HFFc6 (cell line): Measurements from ENCODE around the gene CDHR1. TPM values are rescaled to one million over a fixed set of nuclear protein-coding genes. Genes with fewer than 3 reads are reported as not detected.

ENCODE experiments used
- DNase-seq: peaks from one replicate; pipeline ENCODE4 v3.0.0-alpha.2; 2018
- H3K27ac Mint-ChIP-seq: 2 replicates; pipeline ENCODE4 v1.8.0; 2020; ENCODE audit warnings: mild to moderate bottlenecking, mixed read lengths
- H3K27me3 Mint-ChIP-seq: 2 replicates; pipeline ENCODE4 v1.8.0; 2021; ENCODE audit warnings: mild to moderate bottlenecking, moderate library complexity, mixed read lengths; ENCODE audit not compliant: insufficient read depth
- H3K36me3 Mint-ChIP-seq: 2 replicates; pipeline ENCODE4 v1.8.0; 2021; ENCODE audit warnings: low read depth, mixed read lengths
- H3K4me1 Mint-ChIP-seq: 2 replicates; pipeline ENCODE4 v1.8.0; 2020; ENCODE audit warnings: low read depth, mixed read lengths
- H3K4me3 Mint-ChIP-seq: 2 replicates; pipeline ENCODE4 v1.8.0; 2020; ENCODE audit warnings: mild to moderate bottlenecking, moderate library complexity, mixed read lengths
- H3K9me3 Mint-ChIP-seq: 2 replicates; pipeline ENCODE4 v1.8.0; 2020; ENCODE audit warnings: mild to moderate bottlenecking, mixed read lengths
- CTCF ChIP-seq: fragments of 200-600 bp; sonication (generic); IDR thresholded peaks from 2 replicates; pipeline ENCODE4 v1.5.0; 2021; ENCODE audit warnings: antibody characterized with exemption, mild to moderate bottlenecking
- total RNA-seq, 6 experiments: library from RNA; stranded (reverse); fragmentation: NEBNext Ultra II Directional; extraction: Animal tissue kit (Norgen Biotek cat#: 25700); gene quantifications; 2 replicates in 1 of 6; 3 replicates in 5 of 6; pipeline ENCODE4 v1.2.3, GENCODE V29; 2021

The CDHR1 gene
- total RNA-seq, 6 experiments from 2014 or later: not detected

- Mint-ChIP-seq H3K27me3 (peaks cover 3% of the 10 kb centered on the region), H3K4me1 (no peaks in the 10 kb centered on the region), H3K36me3 (no peaks in the 10 kb centered on the region), H3K4me3 (no peak within 1 kb of the TSS), H3K27ac (no peak within 1 kb of the TSS), H3K9me3 (no peaks in the 10 kb centered on the region)
- TF ChIP-seq CTCF: no peak
- no peak for DNase-seq
Measured at GRCh38 chr10:84225427-84226173, 31.3 kb downstream of the CDHR1 start, which contains the start of gene LRIT2. TSS of gene LRIT2 (minus strand) at chr10:84225544. CDS start at chr10:84225520, 24 bp downstream.

- Mint-ChIP-seq H3K36me3 (no peaks in the 10 kb centered on the region), H3K27ac (no peak overlapping the region), H3K9me3 (no peaks in the 10 kb centered on the region), H3K4me1 (no peaks in the 10 kb centered on the region), H3K27me3 (peaks cover 3% of the 10 kb centered on the region), H3K4me3 (no peak overlapping the region)
- no peak for TF ChIP-seq CTCF
- DNase-seq: no peak
Measured at GRCh38 chr10:84226616-84227015, 32.3 kb downstream of the CDHR1 start.

DNA sequence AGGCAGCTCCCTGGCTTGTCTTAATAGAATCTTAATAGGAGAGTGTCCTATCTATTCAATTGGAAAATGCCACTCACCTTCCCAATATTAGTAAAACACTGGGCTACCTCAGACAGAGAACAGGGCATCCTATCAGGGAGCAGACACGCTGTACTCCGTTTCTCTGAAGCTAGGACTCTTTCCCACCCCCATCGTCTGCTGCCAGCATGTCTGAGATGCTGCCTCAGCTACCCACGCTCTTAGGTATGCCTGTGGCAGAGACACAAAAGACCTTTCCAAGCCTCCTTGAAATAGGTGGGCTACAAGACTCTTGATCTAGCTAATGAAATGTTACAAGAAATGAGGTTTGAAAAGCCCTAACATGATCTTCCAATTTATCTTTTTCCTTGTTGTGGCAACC lies 33.5 kb downstream of the CDHR1 start:
- Mint-ChIP-seq H3K4me1 (no peaks in the 10 kb centered on the region), H3K9me3 (no peaks in the 10 kb centered on the region), H3K27ac (no peak overlapping the region), H3K36me3 (no peaks in the 10 kb centered on the region), H3K4me3 (no peak overlapping the region), H3K27me3 (peaks cover 6% of the 10 kb centered on the region)
- no peak for DNase-seq
- no peak for TF ChIP-seq CTCF

DNA sequence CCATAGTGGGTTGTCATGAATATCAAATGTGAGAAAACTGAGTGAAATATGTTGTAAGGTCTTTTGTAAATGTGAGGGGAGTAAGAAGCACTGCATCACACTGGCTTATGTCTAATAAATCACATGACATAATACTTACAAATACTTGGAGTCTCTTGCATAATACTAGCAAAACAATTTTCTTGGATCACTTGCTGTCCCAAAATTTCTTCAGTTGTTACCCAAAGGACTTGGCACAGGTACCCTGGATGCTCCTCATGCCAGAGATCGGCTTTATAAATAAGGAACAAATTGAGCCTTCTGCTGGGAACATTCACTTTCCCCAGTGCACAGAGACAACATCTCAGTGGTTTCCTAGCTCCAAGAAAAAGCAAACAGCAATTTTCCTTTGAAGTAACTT lies 36.0 kb downstream of the CDHR1 start:
- Mint-ChIP-seq H3K27ac (no peak overlapping the region), H3K4me3 (no peak overlapping the region), H3K9me3 (no peaks in the 10 kb centered on the region), H3K36me3 (no peaks in the 10 kb centered on the region), H3K4me1 (no peaks in the 10 kb centered on the region), H3K27me3 (peaks cover 10% of the 10 kb centered on the region)
- DNase-seq: no peak
- no peak for TF ChIP-seq CTCF

DNA sequence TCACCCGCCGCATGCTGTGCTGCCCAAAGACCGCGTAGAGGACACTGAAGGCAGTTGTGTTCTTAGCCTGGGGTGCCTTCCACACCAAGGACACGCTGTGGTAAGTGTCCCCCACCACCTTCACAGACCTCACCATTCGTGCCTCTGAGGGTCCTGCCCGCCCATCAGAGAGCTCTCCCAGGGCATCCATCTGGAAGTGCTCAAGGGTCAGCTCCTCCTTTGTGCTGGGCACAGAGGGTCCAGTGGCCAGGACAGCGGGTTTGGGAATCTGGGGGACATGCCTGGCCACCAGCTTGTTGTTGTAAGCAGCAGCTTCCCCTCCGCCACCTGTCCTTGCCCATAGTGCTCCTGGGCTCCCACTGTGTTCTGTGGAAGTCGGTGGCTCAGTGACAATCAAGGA lies 38.0 kb downstream of the CDHR1 start:
- no peaks in the 10 kb centered on the region for H3K9me3 Mint-ChIP-seq
- H3K27ac Mint-ChIP-seq: no peak overlapping the region
- H3K4me3 Mint-ChIP-seq: no peak overlapping the region
- peaks cover 15% of the 10 kb centered on the region for H3K27me3 Mint-ChIP-seq
- no peaks in the 10 kb centered on the region for H3K4me1 Mint-ChIP-seq
- no peak for TF ChIP-seq CTCF
- DNase-seq: no peak
- no peaks in the 10 kb centered on the region for H3K36me3 Mint-ChIP-seq
